ENCODE data around the gene HSFX2.

Gene HSFX2

DNA sequence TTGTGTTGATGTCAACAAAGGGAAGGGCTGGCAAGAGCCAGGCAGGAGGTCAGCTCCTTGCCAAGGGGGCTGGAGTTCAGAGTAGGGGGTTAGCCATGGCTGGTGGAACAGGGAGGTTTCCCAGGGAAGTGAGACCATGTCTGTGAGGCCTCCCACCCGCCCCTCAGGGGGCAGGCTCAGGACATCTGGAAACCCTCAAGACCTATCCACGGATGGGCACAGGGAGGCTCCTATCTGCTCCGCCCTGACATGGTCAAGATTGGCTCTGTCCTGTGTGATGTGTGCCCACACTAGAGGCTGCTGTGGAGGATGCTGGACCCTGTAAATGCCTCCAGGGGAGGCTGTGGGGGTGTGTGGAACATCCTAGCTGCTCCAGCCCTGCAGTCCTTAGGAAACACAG, 44.5 kb upstream of the HSFX2 start:
- H4K20me1 ChIP-seq (ENCODE audit: insufficient read depth, low read length): no peaks in the 10 kb centered on the region
- H3K4me3 ChIP-seq (ENCODE audit: low read length): no peak overlapping the region
- H3K27ac ChIP-seq (ENCODE audit: low read length): no peak overlapping the region
- no peaks in the 10 kb centered on the region for H3K79me2 ChIP-seq (ENCODE audit: low read length)
- TF ChIP-seq, protein P1, sequence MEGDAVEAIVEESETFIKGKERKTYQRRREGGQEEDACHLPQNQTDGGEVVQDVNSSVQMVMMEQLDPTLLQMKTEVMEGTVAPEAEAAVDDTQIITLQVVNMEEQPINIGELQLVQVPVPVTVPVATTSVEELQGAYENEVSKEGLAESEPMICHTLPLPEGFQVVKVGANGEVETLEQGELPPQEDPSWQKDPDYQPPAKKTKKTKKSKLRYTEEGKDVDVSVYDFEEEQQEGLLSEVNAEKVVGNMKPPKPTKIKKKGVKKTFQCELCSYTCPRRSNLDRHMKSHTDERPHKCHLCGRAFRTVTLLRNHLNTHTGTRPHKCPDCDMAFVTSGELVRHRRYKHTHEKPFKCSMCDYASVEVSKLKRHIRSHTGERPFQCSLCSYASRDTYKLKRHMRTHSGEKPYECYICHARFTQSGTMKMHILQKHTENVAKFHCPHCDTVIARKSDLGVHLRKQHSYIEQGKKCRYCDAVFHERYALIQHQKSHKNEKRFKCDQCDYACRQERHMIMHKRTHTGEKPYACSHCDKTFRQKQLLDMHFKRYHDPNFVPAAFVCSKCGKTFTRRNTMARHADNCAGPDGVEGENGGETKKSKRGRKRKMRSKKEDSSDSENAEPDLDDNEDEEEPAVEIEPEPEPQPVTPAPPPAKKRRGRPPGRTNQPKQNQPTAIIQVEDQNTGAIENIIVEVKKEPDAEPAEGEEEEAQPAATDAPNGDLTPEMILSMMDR (IDR thresholded peaks at IDR 0.05; ENCODE audit: low read depth, low read length): no peak
- TF ChIP-seq EZH2phosphoT487 (IDR thresholded peaks at IDR 0.05; ENCODE audit: low read depth): no peak
- H3K4me1 ChIP-seq (ENCODE audit: low read length): no peaks in the 10 kb centered on the region
- no peak overlapping the region for H3K4me2 ChIP-seq (ENCODE audit: low read length)
- H2AFZ ChIP-seq (ENCODE audit: low read depth, low read length): no peak overlapping the region
- no peak overlapping the region for H3K9ac ChIP-seq (ENCODE audit: low read length)
- H3K9me3 ChIP-seq (ENCODE audit: insufficient read depth, low read length): no peaks in the 10 kb centered on the region
- no peaks in the 10 kb centered on the region for H3K36me3 ChIP-seq (replicated peaks; ENCODE audit: low read depth, low read length)
- H3K27me3 ChIP-seq (ENCODE audit: low read depth, low read length): no peaks in the 10 kb centered on the region; the same call in 1 of the 2 replicates

DNA sequence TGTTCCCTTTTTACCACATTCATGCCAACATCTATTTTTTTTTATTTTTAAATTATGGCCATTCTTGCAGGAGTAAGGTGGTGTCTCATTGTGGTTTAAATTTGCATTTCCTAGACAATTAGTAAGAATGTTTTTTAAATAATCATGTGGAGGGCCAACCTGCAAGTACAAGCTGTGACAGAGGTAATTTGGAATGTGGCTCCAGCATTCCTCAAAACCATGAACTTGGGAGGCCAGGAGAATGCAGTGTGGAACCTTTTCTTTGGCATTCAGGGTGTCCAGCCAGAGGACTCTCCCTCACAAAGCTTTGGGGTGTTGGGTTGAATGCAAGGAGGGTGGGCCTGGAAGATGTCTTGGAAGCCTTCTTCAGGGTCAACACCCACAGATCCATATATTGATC, 43.7 kb upstream of the HSFX2 start:
- no peaks in the 10 kb centered on the region; the same call in 1 of the 2 replicates for H3K27me3 ChIP-seq (ENCODE audit: low read depth, low read length)
- no peaks in the 10 kb centered on the region for H3K4me1 ChIP-seq (ENCODE audit: low read length)
- H2AFZ ChIP-seq (ENCODE audit: low read depth, low read length): no peak overlapping the region
- no peak for TF ChIP-seq EZH2phosphoT487 (IDR thresholded peaks at IDR 0.05; ENCODE audit: low read depth)
- TF ChIP-seq, protein P1 (IDR thresholded peaks at IDR 0.05; ENCODE audit: low read depth, low read length): no peak
- H3K9me3 ChIP-seq (ENCODE audit: insufficient read depth, low read length): no peaks in the 10 kb centered on the region
- H3K9ac ChIP-seq (ENCODE audit: low read length): no peak overlapping the region
- H3K36me3 ChIP-seq (replicated peaks; ENCODE audit: low read depth, low read length): no peaks in the 10 kb centered on the region
- no peak overlapping the region for H3K27ac ChIP-seq (ENCODE audit: low read length)
- H3K79me2 ChIP-seq (ENCODE audit: low read length): no peaks in the 10 kb centered on the region
- H3K4me2 ChIP-seq (ENCODE audit: low read length): no peak overlapping the region
- no peaks in the 10 kb centered on the region for H4K20me1 ChIP-seq (ENCODE audit: insufficient read depth, low read length)
- H3K4me3 ChIP-seq (ENCODE audit: low read length): no peak overlapping the region

DNA sequence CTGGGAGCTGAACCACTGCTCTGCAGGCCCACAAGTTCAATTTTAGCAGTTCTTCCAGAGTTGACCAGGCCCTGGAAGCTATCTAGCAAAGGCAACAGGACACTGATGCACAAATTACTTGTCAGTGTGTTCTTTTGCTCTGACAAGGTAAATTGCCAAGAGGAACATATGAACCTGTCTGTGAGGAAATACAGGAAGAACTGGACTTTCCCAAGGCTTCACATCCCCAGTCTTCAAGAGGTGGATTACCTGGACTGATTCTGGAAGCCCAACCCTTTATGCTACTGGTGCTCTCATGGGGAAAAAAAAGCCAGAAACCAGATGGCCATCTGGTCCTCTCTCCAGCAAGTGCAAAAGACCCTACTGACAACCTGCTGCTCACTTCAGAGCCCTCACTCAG, 38.4 kb upstream of the HSFX2 start:
- TF ChIP-seq, protein P1 (IDR thresholded peaks at IDR 0.05; ENCODE audit: low read depth, low read length): no peak

DNA sequence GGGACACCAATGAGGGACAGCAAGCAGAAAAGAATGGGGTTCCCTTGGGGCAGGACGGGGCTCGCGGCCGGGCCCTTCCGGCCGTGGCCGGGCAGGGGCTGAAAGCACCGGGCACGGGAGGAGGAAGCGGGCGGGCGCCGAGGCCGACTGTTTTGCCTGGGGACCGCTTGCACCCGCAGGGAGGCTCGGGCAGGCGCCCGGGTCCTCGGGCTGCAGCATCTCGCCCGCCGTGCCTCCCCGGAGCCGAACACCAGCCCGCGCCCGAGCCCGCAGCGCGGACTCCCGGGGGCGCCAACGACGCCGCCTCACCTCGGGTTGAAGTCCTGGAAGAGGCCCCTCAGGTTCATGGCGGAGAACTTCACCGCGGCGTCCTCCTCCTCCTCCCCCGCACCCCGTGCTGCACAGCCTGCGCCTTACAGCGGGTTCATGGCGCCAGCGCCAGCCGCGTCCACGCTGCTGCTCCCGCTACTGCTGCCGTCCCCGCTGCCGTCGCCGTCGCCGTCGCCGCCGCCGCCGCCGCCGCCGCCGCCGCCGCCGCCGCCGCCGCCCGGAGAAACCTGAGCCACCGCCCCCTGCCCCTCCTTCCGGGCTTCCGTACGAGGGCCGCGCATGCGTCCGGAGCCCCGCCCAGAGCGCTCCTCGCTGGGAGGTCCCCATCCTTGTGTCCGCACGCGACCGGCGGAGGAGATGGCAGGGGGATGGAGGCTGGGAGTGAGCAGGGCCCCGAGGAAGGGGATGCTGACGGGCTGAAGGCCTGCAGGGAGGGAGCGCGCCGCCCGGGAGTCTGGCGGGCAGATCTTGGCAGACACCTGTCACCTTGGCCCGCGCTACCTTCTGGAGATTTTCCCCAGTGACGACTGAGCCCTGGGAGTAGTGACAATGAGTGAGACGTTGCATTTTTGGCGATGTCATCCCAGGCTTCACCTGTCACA, 36.4 kb upstream of the HSFX2 start, which contains the start of gene TMEM185A:
Gene TMEM185A (minus strand): TSS at position 559 of the 932 bp plus-strand sequence. CDS start 212 bp downstream, at position 347.
- H3K9ac ChIP-seq (ENCODE audit: low read length): peak within 1 kb of the TSS; percentile 78
- H3K79me2 ChIP-seq (ENCODE audit: low read length): peaks cover 41% of the 10 kb centered on the region
- H3K27ac ChIP-seq (ENCODE audit: low read length): no peak within 1 kb of the TSS
- peaks cover 7% of the 10 kb centered on the region; the same call in 1 of the 2 replicates for H3K4me1 ChIP-seq (ENCODE audit: low read length)
- H3K4me2 ChIP-seq (ENCODE audit: low read length): peak within 1 kb of the TSS; percentile 96
- peak within 1 kb of the TSS; percentile 98 for H3K4me3 ChIP-seq (ENCODE audit: low read length)
- TF ChIP-seq EZH2phosphoT487 (IDR thresholded peaks at IDR 0.05; ENCODE audit: low read depth): no peak
- TF ChIP-seq, protein P1 (IDR thresholded peaks at IDR 0.05; ENCODE audit: low read depth, low read length): no peak
- H4K20me1 ChIP-seq (ENCODE audit: insufficient read depth, low read length): peaks cover 17% of the 10 kb centered on the region; the same call in 1 of the 2 replicates
- no peaks in the 10 kb centered on the region for H3K9me3 ChIP-seq (ENCODE audit: insufficient read depth, low read length)
- H2AFZ ChIP-seq (ENCODE audit: low read depth, low read length): peak within 1 kb of the TSS; percentile 86
- peaks cover 6% of the 10 kb centered on the region; the same call in 1 of the 2 replicates for H3K27me3 ChIP-seq (ENCODE audit: low read depth, low read length)
- H3K36me3 ChIP-seq (replicated peaks; ENCODE audit: low read depth, low read length): no peaks in the 10 kb centered on the region

More for the DNA sequence above, 38.4 kb upstream of the HSFX2 start:
- no peaks in the 10 kb centered on the region for H3K9me3 ChIP-seq (ENCODE audit: insufficient read depth, low read length)
- no peak overlapping the region for H2AFZ ChIP-seq (ENCODE audit: low read depth, low read length)
- H3K9ac ChIP-seq (ENCODE audit: low read length): no peak overlapping the region
- H3K4me2 ChIP-seq (ENCODE audit: low read length): no peak overlapping the region
- peaks cover 13% of the 10 kb centered on the region; the same call in 1 of the 2 replicates for H4K20me1 ChIP-seq (ENCODE audit: insufficient read depth, low read length)
- H3K36me3 ChIP-seq (replicated peaks; ENCODE audit: low read depth, low read length): no peaks in the 10 kb centered on the region
- H3K79me2 ChIP-seq (ENCODE audit: low read length): peaks cover 30% of the 10 kb centered on the region
- peaks cover 7% of the 10 kb centered on the region; the same call in 1 of the 2 replicates for H3K4me1 ChIP-seq (ENCODE audit: low read length)
- H3K27ac ChIP-seq (ENCODE audit: low read length): no peak overlapping the region
- no peak overlapping the region for H3K4me3 ChIP-seq (ENCODE audit: low read length)
- peaks cover 6% of the 10 kb centered on the region; the same call in 1 of the 2 replicates for H3K27me3 ChIP-seq (ENCODE audit: low read depth, low read length)
